ENCODE measurements around the gene SURF4. TPM values are rescaled to one million over a fixed set of nuclear protein-coding genes. Genes with fewer than 3 reads are reported as not detected.

SURF4 gene
- total and polyA plus RNA-seq, 2 donors (not counting 3 experiments of a cell fraction or from before 2014, with no cell fraction given) = 216 to 358 TPM

DNA sequence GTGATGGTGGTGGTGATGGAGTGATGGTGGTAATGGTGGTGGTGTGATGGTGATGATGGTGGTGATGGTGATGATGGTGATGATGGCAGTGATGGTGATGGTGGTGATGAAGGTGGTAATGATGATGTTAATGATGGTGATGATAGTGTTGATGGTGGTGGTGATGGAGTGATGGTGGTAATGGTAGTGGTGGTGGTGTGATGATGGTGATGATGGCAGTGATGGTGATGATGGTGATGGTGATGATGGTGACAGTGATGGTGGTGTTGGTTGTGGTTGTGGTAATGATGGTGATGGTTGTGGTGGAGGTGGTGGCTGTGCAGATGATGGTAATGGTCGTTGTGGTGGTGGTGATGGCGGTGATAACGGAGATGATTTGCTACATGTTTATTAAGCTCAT is 7.6 kb upstream of the SURF4 start:
- Histone ChIP-seq H4K20me1 (replicated peaks; ENCODE audit: control insufficient read depth, extremely low read depth, insufficient read depth, low read length) (no peaks in the 10 kb centered on the region), H3K27me3 (ENCODE audit: control insufficient read depth in 2 of 2, insufficient read depth in 2 of 2, low read length in 2 of 2) (no peaks in the 10 kb centered on the region), H3K4me1 (ENCODE audit: control insufficient read depth, extremely low read depth, insufficient read depth, low read length) (no peaks in the 10 kb centered on the region), H3K9ac (replicated peaks; ENCODE audit: extremely low read depth, insufficient read depth, low read length) (no peak overlapping the region), H2AFZ (ENCODE audit: low read depth, low read length) (no peak overlapping the region), H3K4me2 (ENCODE audit: insufficient read depth, low read length) (no peak overlapping the region), H3K36me3 (ENCODE audit: control insufficient read depth in 2 of 2, extremely low read depth in 1 of 2, insufficient read depth in 2 of 2, low read length in 2 of 2) (no peaks in the 10 kb centered on the region), H3K9me3 (replicated peaks; ENCODE audit: control insufficient read depth, insufficient read depth, low read length) (no peaks in the 10 kb centered on the region), H3K79me2 (ENCODE audit: control insufficient read depth, insufficient read depth, low read length) (no peaks in the 10 kb centered on the region), H3K4me3 (replicated peaks in 1 of 3; ENCODE audit: insufficient read depth in 1 of 3, low read depth in 1 of 3, low read length in 3 of 3) (no peak overlapping the region), H3K9me1 (replicated peaks; ENCODE audit: control insufficient read depth, extremely low read depth, insufficient read depth, low read length) (no peaks in the 10 kb centered on the region), H3K27ac (ENCODE audit: insufficient read depth, low read depth, low read length) (no peak overlapping the region)
- POLR2A ChIA-PET = no interaction called here
- TF ChIP-seq MYC (IDR thresholded peaks at IDR 0.05; ENCODE audit: low read depth, low read length) = no peak
- TF ChIP-seq, protein P1, sequence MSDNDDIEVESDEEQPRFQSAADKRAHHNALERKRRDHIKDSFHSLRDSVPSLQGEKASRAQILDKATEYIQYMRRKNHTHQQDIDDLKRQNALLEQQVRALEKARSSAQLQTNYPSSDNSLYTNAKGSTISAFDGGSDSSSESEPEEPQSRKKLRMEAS (IDR thresholded peaks at IDR 0.05; ENCODE audit: insufficient read depth, insufficient read length) = no peak
- no peak for TF ChIP-seq POLR2AphosphoS5 (IDR thresholded peaks at IDR 0.05; ENCODE audit: insufficient read depth, low read depth, low read length)
- TF ChIP-seq GATA2 (IDR thresholded peaks at IDR 0.05; ENCODE audit: insufficient read depth, insufficient read length, low read depth, low read length) = no peak
- TF ChIP-seq EZH2 (IDR thresholded peaks at IDR 0.05; ENCODE audit: borderline replicate concordance, low read depth, low read length, severe bottlenecking) = no peak
- no peak for TF ChIP-seq FOS (IDR thresholded peaks at IDR 0.05; ENCODE audit: borderline replicate concordance, insufficient read depth, low read length)
- TF ChIP-seq, protein P2, sequence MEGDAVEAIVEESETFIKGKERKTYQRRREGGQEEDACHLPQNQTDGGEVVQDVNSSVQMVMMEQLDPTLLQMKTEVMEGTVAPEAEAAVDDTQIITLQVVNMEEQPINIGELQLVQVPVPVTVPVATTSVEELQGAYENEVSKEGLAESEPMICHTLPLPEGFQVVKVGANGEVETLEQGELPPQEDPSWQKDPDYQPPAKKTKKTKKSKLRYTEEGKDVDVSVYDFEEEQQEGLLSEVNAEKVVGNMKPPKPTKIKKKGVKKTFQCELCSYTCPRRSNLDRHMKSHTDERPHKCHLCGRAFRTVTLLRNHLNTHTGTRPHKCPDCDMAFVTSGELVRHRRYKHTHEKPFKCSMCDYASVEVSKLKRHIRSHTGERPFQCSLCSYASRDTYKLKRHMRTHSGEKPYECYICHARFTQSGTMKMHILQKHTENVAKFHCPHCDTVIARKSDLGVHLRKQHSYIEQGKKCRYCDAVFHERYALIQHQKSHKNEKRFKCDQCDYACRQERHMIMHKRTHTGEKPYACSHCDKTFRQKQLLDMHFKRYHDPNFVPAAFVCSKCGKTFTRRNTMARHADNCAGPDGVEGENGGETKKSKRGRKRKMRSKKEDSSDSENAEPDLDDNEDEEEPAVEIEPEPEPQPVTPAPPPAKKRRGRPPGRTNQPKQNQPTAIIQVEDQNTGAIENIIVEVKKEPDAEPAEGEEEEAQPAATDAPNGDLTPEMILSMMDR (IDR thresholded peaks at IDR 0.05; ENCODE audit: extremely low read depth in 1 of 2, insufficient read depth in 1 of 2, low read depth in 1 of 2, low read length in 2 of 2) = no peak
- TF ChIP-seq POLR2A (IDR thresholded peaks at IDR 0.05; ENCODE audit: low read depth, low read length) = no peak
- no peak for TF ChIP-seq JUN (IDR thresholded peaks at IDR 0.05; ENCODE audit: borderline replicate concordance, insufficient read depth, insufficient read length, low read depth)
- intact Hi-C loops (cut with micrococcal nuclease) (no loop called here), dilution Hi-C loops (cut with MboI; ENCODE audit: extremely low pct_ligation_motif_present, low sequenced_read_pairs) (no loop called here)
- CTCF ChIA-PET = no interaction called here
- DNase-seq (ENCODE audit: low read depth, low spot score) = no peak
- FAIRE-seq = no peak
- no TSS peak for BruUV-seq (replicated peaks)

Measured in endothelial cell of umbilical vein (primary cell).